Common myeloid progenitor, CD34-positive (primary cell): ENCODE measurements around the gene PSORS1C1.
"Not testable (repeated sequence)": the region's sequence is repeated elsewhere in the genome, so short reads cannot be mapped to it uniquely, and the experiment has no call there.

Experiments
- CTCF ChIA-PET: fragments of 350-600 bp; sonication (Branson Sonifier 250); formaldehyde crosslinking; loops from one replicate; lab custom pipeline; 2021; ENCODE audit warnings: antibody characterized with exemption; lab: Charles Lee
- POLR2A ChIA-PET: fragments of 350-600 bp; sonication (Branson Sonifier 250); formaldehyde crosslinking; loops from one replicate; lab custom pipeline; 2021; ENCODE audit warnings: antibody characterized with exemption; lab: Charles Lee
- DNase-seq, 3 donors: peaks; one replicate each; pipeline versions ENCODE4 v3.0.0 to v3.0.0-alpha.2; 2013
- H3K27ac ChIP-seq, 2 experiments: 1 replicate in 1 of 2; 2 replicates in 1 of 2; pipeline ENCODE4 v1.7.0; 2013; ENCODE audit warnings: inconsistent platforms in 2 of 2, low read length in 2 of 2, mild to moderate bottlenecking in 2 of 2, low read depth in 1 of 2, moderate library complexity in 1 of 2; ENCODE audit not compliant: severe bottlenecking in 2 of 2, insufficient read depth in 1 of 2, poor library complexity in 1 of 2
- H3K27me3 ChIP-seq, 5 experiments: replicated peaks in 2 of 5; 1 replicate in 3 of 5; 2 replicates in 2 of 5; pipeline versions ENCODE4 v1.6.1 to v1.7.0; 2013; ENCODE audit warnings: low read length in 4 of 5, mild to moderate bottlenecking in 2 of 5, moderate library complexity in 2 of 5, inconsistent platforms in 1 of 5; ENCODE audit not compliant: insufficient read depth in 5 of 5, control insufficient read depth in 4 of 5
- H3K36me3 ChIP-seq, 4 experiments: 1 replicate in 2 of 4; 2 replicates in 2 of 4; pipeline versions ENCODE4 v1.6.1 to v1.7.0; 2013; ENCODE audit warnings: low read length in 3 of 4, control low read depth in 1 of 4, mild to moderate bottlenecking in 1 of 4; ENCODE audit not compliant: control insufficient read depth in 4 of 4, insufficient read depth in 4 of 4
- H3K4me1 ChIP-seq, 4 experiments: 1 replicate in 3 of 4; 2 replicates in 1 of 4; pipeline versions ENCODE4 v1.6.1 to v1.7.1; 2013; ENCODE audit warnings: low read length in 3 of 4, mild to moderate bottlenecking in 3 of 4, control low read depth in 1 of 4, inconsistent platforms in 1 of 4, moderate library complexity in 1 of 4; ENCODE audit not compliant: control insufficient read depth in 4 of 4, insufficient read depth in 4 of 4; ENCODE audit errors: control extremely low read depth in 1 of 4
- H3K4me3 ChIP-seq, 7 experiments: 1 replicate in 4 of 7; 2 replicates in 3 of 7; pipeline versions ENCODE4 v1.5.1 to v1.7.0; 2013; ENCODE audit warnings: mild to moderate bottlenecking in 7 of 7, low read length in 6 of 7, moderate library complexity in 6 of 7, inconsistent platforms in 2 of 7, low read depth in 2 of 7, control low read depth in 1 of 7; ENCODE audit not compliant: insufficient read depth in 4 of 7, control insufficient read depth in 1 of 7; ENCODE audit errors: extremely low read depth in 1 of 7
- H3K9me3 ChIP-seq, 5 experiments: 1 replicate in 4 of 5; 2 replicates in 1 of 5; pipeline versions ENCODE4 v1.6.1 to v1.7.1; 2013; ENCODE audit warnings: low read length in 4 of 5, mild to moderate bottlenecking in 2 of 5, inconsistent platforms in 1 of 5, low read depth in 1 of 5, moderate library complexity in 1 of 5; ENCODE audit not compliant: control insufficient read depth in 4 of 5, insufficient read depth in 2 of 5; ENCODE audit errors: control extremely low read depth in 1 of 5
- WGBS: methylation state at CpG from one replicate; pipeline ENCODE4 v1.1.5; 2013; ENCODE audit not compliant: insufficient coverage; 5-methylcytosine and 5-hydroxymethylcytosine counted together

Gene PSORS1C1

GRCh38 chr6:31161216-31162126 is 46.9 kb downstream of the PSORS1C1 start:
- H3K27ac ChIP-seq: no peak overlapping the region
- no peak for DNase-seq
- WGBS: 95% methylated on average over 17 of the region's 19 CpGs
- ChIA-PET POLR2A (no interaction called here), CTCF (no interaction called here)
- peaks cover 0 to 25% (median 10%) of the 10 kb centered on the region in 4 experiments for H3K36me3 ChIP-seq
- no peak overlapping the region for H3K4me3 ChIP-seq
- no peaks in the 10 kb centered on the region for H3K9me3 ChIP-seq
- peaks cover 2 to 23% (median 20%) of the 10 kb centered on the region in 4 experiments for H3K4me1 ChIP-seq
- no peaks in the 10 kb centered on the region for H3K27me3 ChIP-seq

- H3K9me3 ChIP-seq: no peaks in the 10 kb centered on the region
- CTCF ChIA-PET: interaction anchor here (1.7 kb wide), 1 partner anchor 17 kb away, joined by 3 read pairs; no protein-coding TSS in a partner anchor
- peaks cover 0 to 25% (median 10%) of the 10 kb centered on the region in 4 experiments for H3K36me3 ChIP-seq
- H3K27me3 ChIP-seq: no peaks in the 10 kb centered on the region
- DNase-seq: no peak
- POLR2A ChIA-PET: no interaction called here
- peaks cover 2 to 18% (median 15%) of the 10 kb centered on the region in 4 experiments for H3K4me1 ChIP-seq
- no peak overlapping the region for H3K27ac ChIP-seq
- 96% methylated on average over 11 of the region's 13 CpGs for WGBS
- no peak overlapping the region for H3K4me3 ChIP-seq
Measured at GRCh38 chr6:31162463-31163165, 48.0 kb downstream of the PSORS1C1 start.

GRCh38 chr6:31163922-31164321 is 49.3 kb downstream of the PSORS1C1 start:
- POLR2A ChIA-PET: no interaction called here
- CTCF ChIA-PET: interaction anchor here (0.7 to 1.7 kb wide), 2 partner anchors 18 to 25 kb away, joined by 3 read pairs; partner anchors contain the start of gene PSORS1C2

GRCh38 chr6:31164475-31165063 is 50.0 kb downstream of the PSORS1C1 start:
- WGBS: 100% methylated on average over 2 of the region's 9 CpGs
- DNase-seq, H3K27ac ChIP-seq, H3K4me1 ChIP-seq, POLR2A ChIA-PET, H3K9me3 ChIP-seq, H3K27me3 ChIP-seq, H3K4me3 ChIP-seq: not testable (repeated sequence)
- peaks cover 0 to 25% (median 10%) of the 10 kb centered on the region in 4 experiments for H3K36me3 ChIP-seq
- CTCF ChIA-PET: interaction anchor here (1.3 to 1.7 kb wide), 3 partner anchors 19 to 277 kb away, joined by 3 read pairs; no protein-coding TSS in a partner anchor

More at GRCh38 chr6:31163922-31164321, 49.3 kb downstream of the PSORS1C1 start:
- Histone ChIP-seq H3K4me3 (no peak overlapping the region), H3K4me1 (peaks cover 2 to 12% (median 10%) of the 10 kb centered on the region in 4 experiments), H3K27ac (no peak overlapping the region), H3K9me3 (no peaks in the 10 kb centered on the region), H3K27me3 (no peaks in the 10 kb centered on the region), H3K36me3 (peaks cover 0 to 25% (median 10%) of the 10 kb centered on the region in 4 experiments)
- no peak for DNase-seq

GRCh38 chr6:31165064-31165832 is 50.6 kb downstream of the PSORS1C1 start:
- H3K27me3 ChIP-seq, DNase-seq, H3K9me3 ChIP-seq, H3K4me1 ChIP-seq, H3K27ac ChIP-seq, H3K4me3 ChIP-seq: not testable (repeated sequence)
- POLR2A ChIA-PET: interaction anchor here (0.5 to 0.6 kb wide), 2 partner anchors 17 to 87 kb away, joined by 3 read pairs; no protein-coding TSS in a partner anchor
- H3K36me3 ChIP-seq: peaks cover 0 to 25% (median 10%) of the 10 kb centered on the region in 4 experiments
- CTCF ChIA-PET: interaction anchor here (1.0 to 1.4 kb wide), 4 partner anchors 14 to 277 kb away, joined by 3 to 4 read pairs (median 3); no protein-coding TSS in a partner anchor
- 97% methylated on average over 7 of the region's 17 CpGs for WGBS

- ChIA-PET CTCF (interaction anchor here (0.8 to 1.4 kb wide), 6 partner anchors 13 to 276 kb away, joined by 3 to 4 read pairs (median 3); no protein-coding TSS in a partner anchor), POLR2A (interaction anchor here (0.5 to 0.6 kb wide), 2 partner anchors 17 to 87 kb away, joined by 3 read pairs; no protein-coding TSS in a partner anchor)
- no peak overlapping the region for H3K4me3 ChIP-seq
- no peak for DNase-seq
- no peaks in the 10 kb centered on the region for H3K27me3 ChIP-seq
- no peaks in the 10 kb centered on the region for H3K9me3 ChIP-seq
- H3K36me3 ChIP-seq: peaks cover 0 to 25% (median 10%) of the 10 kb centered on the region in 4 experiments
- H3K4me1 ChIP-seq: no peaks in the 10 kb centered on the region
- 94% methylated on average over 4 of the region's 5 CpGs for WGBS
- H3K27ac ChIP-seq: no peak overlapping the region
Measured at GRCh38 chr6:31165986-31166385, 51.4 kb downstream of the PSORS1C1 start.
